Mesodermal cell (in vitro differentiated cells): ENCODE measurements around the gene C1orf52.

Experiments used
- H3K27ac ChIP-seq: 2 replicates; pipeline ENCODE4 v1.7.0; 2013; ENCODE audit warnings: mild to moderate bottlenecking, low read depth, low read length, moderate library complexity; ENCODE audit not compliant: severe bottlenecking
- H3K36me3 ChIP-seq: 2 replicates; pipeline ENCODE4 v1.7.1; 2013; ENCODE audit warnings: mild to moderate bottlenecking, low read length, moderate library complexity; ENCODE audit not compliant: control insufficient read depth, insufficient read depth
- H3K4me1 ChIP-seq: one replicate; pipeline ENCODE4 v1.7.1; 2013; ENCODE audit warnings: mild to moderate bottlenecking, low read length; ENCODE audit not compliant: insufficient read depth, control insufficient read depth, poor library complexity, severe bottlenecking
- H3K4me3 ChIP-seq: 2 replicates; pipeline ENCODE4 v1.7.0; 2013; ENCODE audit warnings: low read length, control low read depth, mild to moderate bottlenecking; ENCODE audit not compliant: insufficient read depth, poor library complexity, severe bottlenecking; ENCODE audit errors: extremely low read depth
- H3K9me3 ChIP-seq: 2 replicates; pipeline ENCODE4 v1.7.1; 2013; ENCODE audit warnings: mild to moderate bottlenecking, low read length, moderate library complexity; ENCODE audit not compliant: control insufficient read depth
- WGBS, 2 experiments: methylation state at CpG; one replicate each; pipeline ENCODE4 v1.1.5; 2013; ENCODE audit warnings: missing lambda C conversion rate in 2 of 2; ENCODE audit not compliant: insufficient coverage in 2 of 2; 5-methylcytosine and 5-hydroxymethylcytosine counted together

C1orf52 gene

DNA sequence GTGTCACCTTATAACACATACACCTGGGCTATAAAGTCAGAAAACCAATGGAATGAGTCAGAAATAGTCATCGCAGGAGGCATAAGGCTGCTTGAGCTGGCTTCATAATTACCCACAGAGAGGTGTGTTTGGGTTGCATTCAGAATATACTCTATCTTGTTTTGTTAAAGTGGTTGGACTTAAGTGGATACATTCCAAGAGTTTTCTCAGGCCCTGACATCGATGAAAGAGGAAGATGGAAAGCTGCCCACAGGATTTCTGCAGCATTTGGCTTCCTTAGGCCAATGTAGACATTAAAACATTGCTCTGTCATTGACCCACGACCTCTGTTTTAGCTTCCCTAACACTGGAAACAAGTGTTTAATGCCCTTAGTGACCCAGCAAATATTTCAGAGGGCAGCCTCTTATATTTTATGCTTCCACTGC lies 35.6 kb upstream of the C1orf52 start:
- WGBS, 2 experiments, result 65 to 83% methylated on average over 2 to 3 of the region's 3 CpGs
- H3K36me3 ChIP-seq, result no peaks in the 10 kb centered on the region
- H3K9me3 ChIP-seq, result no peaks in the 10 kb centered on the region
- no peak overlapping the region for H3K27ac ChIP-seq
- no peak overlapping the region for H3K4me3 ChIP-seq
- H3K4me1 ChIP-seq, result peaks cover 30% of the 10 kb centered on the region

DNA sequence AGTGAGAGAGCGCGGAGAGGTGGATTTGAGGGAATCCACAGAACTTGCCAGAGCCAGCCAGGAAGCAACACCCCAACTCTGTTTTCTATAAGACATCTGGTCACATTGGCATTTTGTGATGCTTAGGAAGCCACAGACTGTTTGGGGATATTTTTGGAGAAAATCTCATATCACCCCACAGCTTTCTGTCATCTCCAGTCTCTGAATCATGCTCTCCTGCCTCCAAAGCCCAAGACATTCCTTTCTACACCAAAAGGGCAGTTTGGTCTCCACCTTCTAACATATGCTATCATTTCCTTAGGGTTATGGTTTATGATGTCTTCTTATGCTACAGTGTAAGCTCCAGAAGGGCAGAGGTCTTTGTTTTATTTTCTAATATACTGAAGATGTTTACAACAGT lies 31.4 kb upstream of the C1orf52 start:
- WGBS, 2 experiments, result 93 to 100% methylated on average over 2 of the region's 2 CpGs
- Histone ChIP-seq H3K36me3 (no peaks in the 10 kb centered on the region), H3K27ac (no peak overlapping the region), H3K4me3 (no peak overlapping the region), H3K9me3 (no peaks in the 10 kb centered on the region), H3K4me1 (peaks cover 13% of the 10 kb centered on the region)

GRCh38 chr1:85289848-85290335 lies 30.4 kb upstream of the C1orf52 start:
- Histone ChIP-seq H3K4me3 (no peak overlapping the region), H3K9me3 (no peaks in the 10 kb centered on the region), H3K27ac (no peak overlapping the region), H3K4me1 (peaks cover 13% of the 10 kb centered on the region), H3K36me3 (no peaks in the 10 kb centered on the region)
- 84 to 100% methylated on average over 1 to 3 of the region's 4 CpGs for WGBS, 2 experiments

GRCh38 chr1:85289207-85289847 lies 29.9 kb upstream of the C1orf52 start:
- no peak overlapping the region for H3K27ac ChIP-seq
- WGBS, 2 experiments, result 85 to 91% methylated on average over 7 of the region's 9 CpGs
- no peak overlapping the region for H3K4me3 ChIP-seq
- no peaks in the 10 kb centered on the region for H3K36me3 ChIP-seq
- peaks cover 13% of the 10 kb centered on the region for H3K4me1 ChIP-seq
- H3K9me3 ChIP-seq, result no peaks in the 10 kb centered on the region

GRCh38 chr1:85284202-85284601 lies 24.7 kb upstream of the C1orf52 start:
- WGBS, 2 experiments, result 100% methylated on average over 1 to 2 of the region's 2 CpGs
- Histone ChIP-seq H3K4me3 (no peak overlapping the region), H3K9me3 (peaks cover 7% of the 10 kb centered on the region), H3K36me3 (no peaks in the 10 kb centered on the region), H3K4me1 (no peaks in the 10 kb centered on the region), H3K27ac (no peak overlapping the region)

GRCh38 chr1:85283475-85284199 lies 24.2 kb upstream of the C1orf52 start:
- Histone ChIP-seq H3K27ac (no peak overlapping the region), H3K4me3 (no peak overlapping the region), H3K36me3 (no peaks in the 10 kb centered on the region), H3K4me1 (no peaks in the 10 kb centered on the region), H3K9me3 (peaks cover 7% of the 10 kb centered on the region)
- WGBS, 2 experiments, result 90 to 93% methylated on average over 7 to 10 of the region's 11 CpGs

GRCh38 chr1:85282424-85282823 lies 23.0 kb upstream of the C1orf52 start:
- H3K36me3 ChIP-seq, result no peaks in the 10 kb centered on the region
- 78 to 83% methylated on average over 1 of the region's 1 CpG for WGBS, 2 experiments
- H3K4me1 ChIP-seq, result no peaks in the 10 kb centered on the region
- peaks cover 7% of the 10 kb centered on the region for H3K9me3 ChIP-seq
- H3K27ac ChIP-seq, result no peak overlapping the region
- no peak overlapping the region for H3K4me3 ChIP-seq

GRCh38 chr1:85280636-85281035 lies 21.2 kb upstream of the C1orf52 start:
- Histone ChIP-seq H3K27ac (no peak overlapping the region), H3K9me3 (peaks cover 7% of the 10 kb centered on the region), H3K4me3 (no peak overlapping the region), H3K4me1 (no peaks in the 10 kb centered on the region), H3K36me3 (no peaks in the 10 kb centered on the region)
- 80 to 88% methylated on average over 1 to 4 of the region's 4 CpGs for WGBS, 2 experiments

- H3K4me1 ChIP-seq, result no peaks in the 10 kb centered on the region
- H3K27ac ChIP-seq, result no peak overlapping the region
- 88 to 93% methylated on average over 5 to 7 of the region's 10 CpGs for WGBS, 2 experiments
- no peaks in the 10 kb centered on the region for H3K36me3 ChIP-seq
- no peak overlapping the region for H3K4me3 ChIP-seq
- H3K9me3 ChIP-seq, result peaks cover 7% of the 10 kb centered on the region
Observed at GRCh38 chr1:85279458-85280080, 20.1 kb upstream of the C1orf52 start.

GRCh38 chr1:85278853-85279314 lies 19.4 kb upstream of the C1orf52 start:
- peaks cover 4% of the 10 kb centered on the region for H3K4me1 ChIP-seq
- H3K4me3 ChIP-seq, result no peak overlapping the region
- H3K9me3 ChIP-seq, result peaks cover 7% of the 10 kb centered on the region
- no peaks in the 10 kb centered on the region for H3K36me3 ChIP-seq
- 49 to 67% methylated on average over 2 of the region's 2 CpGs for WGBS, 2 experiments
- no peak overlapping the region for H3K27ac ChIP-seq
